GM12878 (cell line): ENCODE measurements around the gene SERPINB3. TPM values are rescaled to one million over a fixed set of nuclear protein-coding genes. Genes with fewer than 3 reads are reported as not detected.

Experiments used
- CUX1 ChIP-seq: IDR thresholded peaks from 2 replicates; pipeline ENCODE4 v1.6.1; 2012; ENCODE audit warnings: improper control_type of control experiment, low read depth, low read length; ENCODE audit not compliant: insufficient replicate concordance
- EZH2 ChIP-seq: IDR thresholded peaks from 2 replicates; pipeline ENCODE4 v1.6.1; 2012; ENCODE audit warnings: low read depth, mild to moderate bottlenecking, control low read depth, inconsistent platforms, low read length, borderline replicate concordance; ENCODE audit not compliant: control insufficient read depth
- HCFC1 ChIP-seq: fragments of 150-350 bp; IDR thresholded peaks from 2 replicates; pipeline ENCODE4 v1.6.1; 2014; ENCODE audit warnings: low read length
- IRF5 ChIP-seq: fragments of 450-650 bp; IDR thresholded peaks from 2 replicates; pipeline ENCODE4 v1.6.1; 2017; ENCODE audit warnings: borderline replicate concordance
- MAX ChIP-seq: IDR thresholded peaks from 2 replicates; pipeline ENCODE4 v1.6.1; 2012; ENCODE audit warnings: low read depth, low read length, improper control_type of control experiment
- MTA3 ChIP-seq: IDR thresholded peaks from 2 replicates; pipeline ENCODE4 v1.6.1; 2012; ENCODE audit warnings: low read length, inconsistent platforms, borderline replicate concordance
- RELA ChIP-seq: fragments of 450-650 bp; IDR thresholded peaks from 2 replicates; pipeline ENCODE4 v1.8.0; 2014; ENCODE audit warnings: borderline replicate concordance; ENCODE audit not compliant: partially characterized antibody
- REST ChIP-seq: IDR thresholded peaks from 2 replicates; pipeline ENCODE4 v1.6.1; 2012; ENCODE audit warnings: mild to moderate bottlenecking, low read depth, low read length
- SUPT20H ChIP-seq: IDR thresholded peaks from 2 replicates; pipeline ENCODE4 v1.6.1; 2011; ENCODE audit warnings: low read depth, mild to moderate bottlenecking, low read length, moderate library complexity, borderline replicate concordance; ENCODE audit not compliant: control insufficient read depth
- USF1 ChIP-seq: IDR thresholded peaks from 2 replicates; pipeline ENCODE4 v1.6.1; 2011; ENCODE audit warnings: borderline replicate concordance, low read depth, mild to moderate bottlenecking, moderate library complexity, mixed read lengths, low read length; ENCODE audit not compliant: insufficient read depth; ENCODE audit errors: extremely low read length
- ZNF217 ChIP-seq: fragments of 450-650 bp; IDR thresholded peaks from 2 replicates; pipeline ENCODE4 v1.6.1; 2017; ENCODE audit warnings: antibody characterized with exemption, mild to moderate bottlenecking
- polyA plus RNA-seq, 11 experiments: library from polyadenylated mRNA; depleted of rRNA in 4 of 11; unstranded in 6 of 11; stranded (reverse) in 5 of 11; fragments of >200 nt; fragmentation: Nextera tagmentation in 4 of 11; fragmentation: Illumina TruSeq in 1 of 11; extraction: Ambion mirVana in 4 of 11; extraction: Trizol in 1 of 11; gene quantifications; 1 replicate in 1 of 11; 2 replicates in 10 of 11; pipeline versions ENCODE4 v1.2.1 to v1.2.3, GENCODE V29; 2011 to 2016; ENCODE audit warnings: inconsistent platforms in 2 of 11, missing spikeins in 2 of 11, low read depth in 1 of 11
- total RNA-seq, 4 experiments: library from RNA; depleted of rRNA in 3 of 4; stranded (reverse); fragments of >200 nt in 3 of 4; fragmentation: Illumina TruSeq in 1 of 4; extraction: Trizol in 1 of 4; gene quantifications; 2 replicates each; pipeline versions ENCODE4 v1.2.1 to v1.2.3, GENCODE V29; 2013 to 2021

Gene SERPINB3
- total and polyA plus RNA-seq, 10 of the 15 experiments (the other 5 are each of a cell fraction or from before 2014, with no cell fraction given): not detected

GRCh38 chr18:63683890-63684289, 22.2 kb upstream of the SERPINB3 start (continued):
- no peak for TF ChIP-seq IRF5
- no peak for TF ChIP-seq RELA
- TF ChIP-seq CUX1: no peak
- no peak for TF ChIP-seq USF1
- no peak for TF ChIP-seq MTA3
- no peak for TF ChIP-seq MAX
- TF ChIP-seq EZH2: no peak
- no peak for TF ChIP-seq REST
- no peak for TF ChIP-seq ZNF217
- TF ChIP-seq SUPT20H: no peak
- no peak for TF ChIP-seq HCFC1
